IPS-NIHi7 (cell line): ENCODE results near the gene PIGS.
A peak's percentile ranks its signal among the peaks of the same experiment; 100 is the strongest.
"Not testable (repeated sequence)": the region's sequence is repeated elsewhere in the genome, so short reads cannot be mapped to it uniquely, and the experiment has no call there.

Experiments
- DNase-seq: peaks from one replicate; pipeline ENCODE4 v3.0.0; 2012; ENCODE audit warnings: mixed read lengths; ENCODE audit errors: extremely low spot score

Gene PIGS

GRCh38 chr17:28578246-28579195, 7.2 kb upstream of the PIGS start:
- DNase-seq, result no peak

- DNase-seq, result no peak
Measured at GRCh38 chr17:28577466-28577824, 6.1 kb upstream of the PIGS start.

GRCh38 chr17:28576758-28577465, 5.6 kb upstream of the PIGS start, which contains the start of gene ALDOC:
Gene ALDOC, minus strand, starts transcription at chr17:28576895. Its CDS starts 1,363 bp downstream, at chr17:28575532.
- DNase-seq, result peak; percentile 100

GRCh38 chr17:28576016-28576415, 4.7 kb upstream of the PIGS start:
- not testable (repeated sequence) for DNase-seq

- DNase-seq, result no peak
Measured at GRCh38 chr17:28575126-28575795, 3.9 kb upstream of the PIGS start.

- no peak for DNase-seq
Measured at GRCh38 chr17:28574526-28574925, 3.2 kb upstream of the PIGS start.

- no peak for DNase-seq
Measured at GRCh38 chr17:28573966-28574480, 2.7 kb upstream of the PIGS start.

- no peak for DNase-seq
Measured at GRCh38 chr17:28573521-28573920, 2.2 kb upstream of the PIGS start.

GRCh38 chr17:28573040-28573380, 1.7 kb upstream of the PIGS start:
- no peak for DNase-seq

- no peak for DNase-seq
Measured at GRCh38 chr17:28572259-28573039, 1.1 kb upstream of the PIGS start.

- DNase-seq, result peak; percentile 59
Measured at GRCh38 chr17:28570716-28571360, 486 bp downstream of the PIGS start.

GRCh38 chr17:28569446-28569845, 1.9 kb downstream of the PIGS start:
- DNase-seq, result no peak

- no peak for DNase-seq
Measured at GRCh38 chr17:28567604-28568003, 3.7 kb downstream of the PIGS start.

GRCh38 chr17:28563475-28563874, 7.8 kb downstream of the PIGS start:
- no peak for DNase-seq

- no peak for DNase-seq
Measured at GRCh38 chr17:28555022-28555421, 16.3 kb downstream of the PIGS start.

- no peak for DNase-seq
Measured at GRCh38 chr17:28554565-28554964, 16.8 kb downstream of the PIGS start.

GRCh38 chr17:28553000-28553505, 18.3 kb downstream of the PIGS start:
- DNase-seq, result no peak

- DNase-seq, result peak; percentile 98
Measured at GRCh38 chr17:28552176-28552999, 18.9 kb downstream of the PIGS start, which contains the start of gene UNC119. Gene UNC119, minus strand, starts transcription at chr17:28552624. Its CDS starts 67 bp downstream, at chr17:28552557.

GRCh38 chr17:28551421-28552175, 19.7 kb downstream of the PIGS start:
- DNase-seq, result no peak
